ENCODE data around the gene CTAG1B. TPM values are rescaled to one million over a fixed set of nuclear protein-coding genes. Genes with fewer than 3 reads are reported as not detected.
"Not testable (repeated sequence)": the region's sequence is repeated elsewhere in the genome, so short reads cannot be mapped to it uniquely, and the experiment has no call there.

Gene CTAG1B
- polyA plus RNA-seq (2013, experiment 1 of 2), result not detected
- not detected for polyA plus RNA-seq (2013, experiment 2 of 2)

- not testable (repeated sequence) for H3K36me3 ChIP-seq (ENCODE audit: insufficient read depth, low read length); H3K27me3 ChIP-seq (ENCODE audit: insufficient read depth, low read length); H3K4me1 ChIP-seq (ENCODE audit: insufficient read depth, low read length); H3K4me3 ChIP-seq (ENCODE audit: low read length); H3K9ac ChIP-seq (ENCODE audit: low read depth, low read length); H3K9me3 ChIP-seq (ENCODE audit: insufficient read depth, low read depth, low read length); H3K27ac ChIP-seq (ENCODE audit: low read depth, low read length)
- WGBS, result no CpG with 5 or more reads among the region's 28 CpGs
Measured at GRCh38 chrX:154619182-154619581, at the start of gene CTAG1B. Gene CTAG1B (minus strand): TSS chrX:154619282. CDS start chrX:154619218, 64 bp downstream.

GRCh38 chrX:154661899-154662298 lies 42.8 kb upstream of the CTAG1B start:
- H3K4me3 ChIP-seq (ENCODE audit: low read length), result no peak overlapping the region
- no peaks in the 10 kb centered on the region for H3K36me3 ChIP-seq (ENCODE audit: insufficient read depth, low read length)
- no peaks in the 10 kb centered on the region for H3K4me1 ChIP-seq (ENCODE audit: insufficient read depth, low read length)
- H3K27me3 ChIP-seq (ENCODE audit: insufficient read depth, low read length), result no peaks in the 10 kb centered on the region
- no peak overlapping the region for H3K27ac ChIP-seq (ENCODE audit: low read depth, low read length)
- 98% methylated on average over 7 of the region's 7 CpGs for WGBS
- H3K9ac ChIP-seq (ENCODE audit: low read depth, low read length), result no peak overlapping the region
- H3K9me3 ChIP-seq (ENCODE audit: insufficient read depth, low read depth, low read length), result no peaks in the 10 kb centered on the region

GRCh38 chrX:154661170-154661569 lies 42.1 kb upstream of the CTAG1B start:
- Histone ChIP-seq H3K36me3 (ENCODE audit: insufficient read depth, low read length) (no peaks in the 10 kb centered on the region), H3K27me3 (ENCODE audit: insufficient read depth, low read length) (no peaks in the 10 kb centered on the region), H3K4me3 (ENCODE audit: low read length) (no peak overlapping the region), H3K9me3 (ENCODE audit: insufficient read depth, low read depth, low read length) (no peaks in the 10 kb centered on the region), H3K4me1 (ENCODE audit: insufficient read depth, low read length) (no peaks in the 10 kb centered on the region), H3K9ac (ENCODE audit: low read depth, low read length) (no peak overlapping the region), H3K27ac (ENCODE audit: low read depth, low read length) (no peak overlapping the region)
- 98% methylated on average over 2 of the region's 4 CpGs for WGBS

GRCh38 chrX:154660541-154660940 lies 41.5 kb upstream of the CTAG1B start:
- Histone ChIP-seq H3K9ac (ENCODE audit: low read depth, low read length) (no peak overlapping the region), H3K9me3 (ENCODE audit: insufficient read depth, low read depth, low read length) (no peaks in the 10 kb centered on the region), H3K4me1 (ENCODE audit: insufficient read depth, low read length) (no peaks in the 10 kb centered on the region), H3K27ac (ENCODE audit: low read depth, low read length) (no peak overlapping the region), H3K36me3 (ENCODE audit: insufficient read depth, low read length) (no peaks in the 10 kb centered on the region), H3K4me3 (ENCODE audit: low read length) (no peak overlapping the region), H3K27me3 (ENCODE audit: insufficient read depth, low read length) (no peaks in the 10 kb centered on the region)
- 90% methylated on average over 4 of the region's 6 CpGs for WGBS

- Histone ChIP-seq H3K27ac (ENCODE audit: low read depth, low read length) (no peak overlapping the region), H3K4me3 (ENCODE audit: low read length) (no peak overlapping the region), H3K9ac (ENCODE audit: low read depth, low read length) (no peak overlapping the region), H3K36me3 (ENCODE audit: insufficient read depth, low read length) (no peaks in the 10 kb centered on the region), H3K9me3 (ENCODE audit: insufficient read depth, low read depth, low read length) (no peaks in the 10 kb centered on the region), H3K27me3 (ENCODE audit: insufficient read depth, low read length) (no peaks in the 10 kb centered on the region), H3K4me1 (ENCODE audit: insufficient read depth, low read length) (no peaks in the 10 kb centered on the region)
- WGBS, result 95% methylated on average over 11 of the region's 11 CpGs
Measured at GRCh38 chrX:154658957-154659356, 39.9 kb upstream of the CTAG1B start.

GRCh38 chrX:154658187-154658586 lies 39.1 kb upstream of the CTAG1B start:
- no peaks in the 10 kb centered on the region for H3K4me1 ChIP-seq (ENCODE audit: insufficient read depth, low read length)
- no peak overlapping the region for H3K9ac ChIP-seq (ENCODE audit: low read depth, low read length)
- H3K36me3 ChIP-seq (ENCODE audit: insufficient read depth, low read length), result no peaks in the 10 kb centered on the region
- no peaks in the 10 kb centered on the region for H3K9me3 ChIP-seq (ENCODE audit: insufficient read depth, low read depth, low read length)
- no peak overlapping the region for H3K27ac ChIP-seq (ENCODE audit: low read depth, low read length)
- 93% methylated on average over 12 of the region's 12 CpGs for WGBS
- no peak overlapping the region for H3K4me3 ChIP-seq (ENCODE audit: low read length)
- no peaks in the 10 kb centered on the region for H3K27me3 ChIP-seq (ENCODE audit: insufficient read depth, low read length)

GRCh38 chrX:154657226-154657805 lies 38.2 kb upstream of the CTAG1B start:
- no peaks in the 10 kb centered on the region for H3K4me1 ChIP-seq (ENCODE audit: insufficient read depth, low read length)
- H3K9me3 ChIP-seq (ENCODE audit: insufficient read depth, low read depth, low read length), result no peaks in the 10 kb centered on the region
- 96% methylated on average over 14 of the region's 15 CpGs for WGBS
- H3K27ac ChIP-seq (ENCODE audit: low read depth, low read length), result no peak overlapping the region
- no peaks in the 10 kb centered on the region for H3K36me3 ChIP-seq (ENCODE audit: insufficient read depth, low read length)
- no peak overlapping the region for H3K4me3 ChIP-seq (ENCODE audit: low read length)
- H3K27me3 ChIP-seq (ENCODE audit: insufficient read depth, low read length), result no peaks in the 10 kb centered on the region
- no peak overlapping the region for H3K9ac ChIP-seq (ENCODE audit: low read depth, low read length)

- Histone ChIP-seq H3K27me3 (ENCODE audit: insufficient read depth, low read length) (no peaks in the 10 kb centered on the region), H3K27ac (ENCODE audit: low read depth, low read length) (no peak overlapping the region), H3K9me3 (ENCODE audit: insufficient read depth, low read depth, low read length) (no peaks in the 10 kb centered on the region), H3K4me1 (ENCODE audit: insufficient read depth, low read length) (no peaks in the 10 kb centered on the region), H3K4me3 (ENCODE audit: low read length) (no peak overlapping the region), H3K9ac (ENCODE audit: low read depth, low read length) (no peak overlapping the region), H3K36me3 (ENCODE audit: insufficient read depth, low read length) (no peaks in the 10 kb centered on the region)
- 92% methylated on average over 11 of the region's 11 CpGs for WGBS
Measured at GRCh38 chrX:154655786-154656185, 36.7 kb upstream of the CTAG1B start.

GRCh38 chrX:154655346-154655745 lies 36.3 kb upstream of the CTAG1B start:
- no peaks in the 10 kb centered on the region for H3K9me3 ChIP-seq (ENCODE audit: insufficient read depth, low read depth, low read length)
- no peaks in the 10 kb centered on the region for H3K4me1 ChIP-seq (ENCODE audit: insufficient read depth, low read length)
- WGBS, result 83% methylated on average over 6 of the region's 6 CpGs
- H3K36me3 ChIP-seq (ENCODE audit: insufficient read depth, low read length), result no peaks in the 10 kb centered on the region
- no peaks in the 10 kb centered on the region for H3K27me3 ChIP-seq (ENCODE audit: insufficient read depth, low read length)
- no peak overlapping the region for H3K9ac ChIP-seq (ENCODE audit: low read depth, low read length)
- H3K4me3 ChIP-seq (ENCODE audit: low read length), result no peak overlapping the region
- H3K27ac ChIP-seq (ENCODE audit: low read depth, low read length), result no peak overlapping the region

GRCh38 chrX:154654925-154655324 lies 35.8 kb upstream of the CTAG1B start:
- Histone ChIP-seq H3K9ac (ENCODE audit: low read depth, low read length) (no peak overlapping the region), H3K27ac (ENCODE audit: low read depth, low read length) (no peak overlapping the region), H3K36me3 (ENCODE audit: insufficient read depth, low read length) (no peaks in the 10 kb centered on the region), H3K9me3 (ENCODE audit: insufficient read depth, low read depth, low read length) (no peaks in the 10 kb centered on the region), H3K27me3 (ENCODE audit: insufficient read depth, low read length) (no peaks in the 10 kb centered on the region), H3K4me1 (ENCODE audit: insufficient read depth, low read length) (no peaks in the 10 kb centered on the region), H3K4me3 (ENCODE audit: low read length) (no peak overlapping the region)
- WGBS, result 94% methylated on average over 12 of the region's 15 CpGs

- H3K9me3 ChIP-seq (ENCODE audit: insufficient read depth, low read depth, low read length), result no peaks in the 10 kb centered on the region
- H3K27me3 ChIP-seq (ENCODE audit: insufficient read depth, low read length), result no peaks in the 10 kb centered on the region
- 96% methylated on average over 10 of the region's 10 CpGs for WGBS
- no peaks in the 10 kb centered on the region for H3K4me1 ChIP-seq (ENCODE audit: insufficient read depth, low read length)
- H3K4me3 ChIP-seq (ENCODE audit: low read length), result no peak overlapping the region
- no peak overlapping the region for H3K27ac ChIP-seq (ENCODE audit: low read depth, low read length)
- H3K36me3 ChIP-seq (ENCODE audit: insufficient read depth, low read length), result no peaks in the 10 kb centered on the region
- no peak overlapping the region for H3K9ac ChIP-seq (ENCODE audit: low read depth, low read length)
Measured at GRCh38 chrX:154654372-154654771, 35.3 kb upstream of the CTAG1B start.

GRCh38 chrX:154653413-154653812 lies 34.3 kb upstream of the CTAG1B start, which contains the start of gene CTAG2:
Gene CTAG2 (minus strand): TSS chrX:154653579. CDS start chrX:154653515, 64 bp downstream.
- not testable (repeated sequence) for H3K36me3 ChIP-seq (ENCODE audit: insufficient read depth, low read length); H3K4me1 ChIP-seq (ENCODE audit: insufficient read depth, low read length); H3K27me3 ChIP-seq (ENCODE audit: insufficient read depth, low read length); H3K9me3 ChIP-seq (ENCODE audit: insufficient read depth, low read depth, low read length); H3K9ac ChIP-seq (ENCODE audit: low read depth, low read length); H3K27ac ChIP-seq (ENCODE audit: low read depth, low read length); H3K4me3 ChIP-seq (ENCODE audit: low read length)
- no CpG with 5 or more reads among the region's 27 CpGs for WGBS
